ACC112 (cell line): ENCODE results near the gene MYLK.
A peak's percentile ranks its signal among the peaks of the same experiment; 100 is the strongest.

Experiments
- H2AFZ ChIP-seq: fragments of 200-600 bp; sonication (generic); one replicate; pipeline ENCODE4 v1.6.0; 2017; ENCODE audit warnings: antibody characterized with exemption, low read length; ENCODE audit not compliant: unreplicated experiment
- H3K27ac ChIP-seq: fragments of 200-600 bp; sonication (generic); 2 replicates; pipeline ENCODE4 v1.5.1; 2014; ENCODE audit warnings: low read depth, mild to moderate bottlenecking, antibody characterized with exemption, low read length, moderate library complexity
- H3K27me3 ChIP-seq: fragments of 200-600 bp; sonication (generic); 2 replicates; pipeline ENCODE4 v1.6.1; 2014; ENCODE audit warnings: mild to moderate bottlenecking, antibody characterized with exemption, low read length, moderate library complexity, mixed read lengths; ENCODE audit not compliant: insufficient read depth
- H3K36me3 ChIP-seq: fragments of 200-600 bp; sonication (generic); 2 replicates; pipeline ENCODE4 v1.6.1; 2016; ENCODE audit warnings: mild to moderate bottlenecking, antibody characterized with exemption, low read length, moderate library complexity, mixed read lengths; ENCODE audit not compliant: insufficient read depth
- H3K4me1 ChIP-seq: fragments of 200-600 bp; sonication (generic); one replicate; pipeline ENCODE4 v1.6.1; 2016; ENCODE audit warnings: low read length, mixed read lengths; ENCODE audit not compliant: insufficient read depth, unreplicated experiment, control insufficient read depth
- H3K4me3 ChIP-seq: fragments of 200-600 bp; sonication (generic); 2 replicates; pipeline ENCODE4 v1.5.1; 2014; ENCODE audit warnings: mild to moderate bottlenecking, low read depth, low read length
- H3K79me2 ChIP-seq: fragments of 200-600 bp; sonication (generic); one replicate; pipeline ENCODE4 v1.6.0; 2016; ENCODE audit warnings: low read length; ENCODE audit not compliant: control insufficient read depth, unreplicated experiment, insufficient read depth

The MYLK gene, protein sequence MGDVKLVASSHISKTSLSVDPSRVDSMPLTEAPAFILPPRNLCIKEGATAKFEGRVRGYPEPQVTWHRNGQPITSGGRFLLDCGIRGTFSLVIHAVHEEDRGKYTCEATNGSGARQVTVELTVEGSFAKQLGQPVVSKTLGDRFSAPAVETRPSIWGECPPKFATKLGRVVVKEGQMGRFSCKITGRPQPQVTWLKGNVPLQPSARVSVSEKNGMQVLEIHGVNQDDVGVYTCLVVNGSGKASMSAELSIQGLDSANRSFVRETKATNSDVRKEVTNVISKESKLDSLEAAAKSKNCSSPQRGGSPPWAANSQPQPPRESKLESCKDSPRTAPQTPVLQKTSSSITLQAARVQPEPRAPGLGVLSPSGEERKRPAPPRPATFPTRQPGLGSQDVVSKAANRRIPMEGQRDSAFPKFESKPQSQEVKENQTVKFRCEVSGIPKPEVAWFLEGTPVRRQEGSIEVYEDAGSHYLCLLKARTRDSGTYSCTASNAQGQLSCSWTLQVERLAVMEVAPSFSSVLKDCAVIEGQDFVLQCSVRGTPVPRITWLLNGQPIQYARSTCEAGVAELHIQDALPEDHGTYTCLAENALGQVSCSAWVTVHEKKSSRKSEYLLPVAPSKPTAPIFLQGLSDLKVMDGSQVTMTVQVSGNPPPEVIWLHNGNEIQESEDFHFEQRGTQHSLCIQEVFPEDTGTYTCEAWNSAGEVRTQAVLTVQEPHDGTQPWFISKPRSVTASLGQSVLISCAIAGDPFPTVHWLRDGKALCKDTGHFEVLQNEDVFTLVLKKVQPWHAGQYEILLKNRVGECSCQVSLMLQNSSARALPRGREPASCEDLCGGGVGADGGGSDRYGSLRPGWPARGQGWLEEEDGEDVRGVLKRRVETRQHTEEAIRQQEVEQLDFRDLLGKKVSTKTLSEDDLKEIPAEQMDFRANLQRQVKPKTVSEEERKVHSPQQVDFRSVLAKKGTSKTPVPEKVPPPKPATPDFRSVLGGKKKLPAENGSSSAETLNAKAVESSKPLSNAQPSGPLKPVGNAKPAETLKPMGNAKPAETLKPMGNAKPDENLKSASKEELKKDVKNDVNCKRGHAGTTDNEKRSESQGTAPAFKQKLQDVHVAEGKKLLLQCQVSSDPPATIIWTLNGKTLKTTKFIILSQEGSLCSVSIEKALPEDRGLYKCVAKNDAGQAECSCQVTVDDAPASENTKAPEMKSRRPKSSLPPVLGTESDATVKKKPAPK (N-terminal part only)

DNA sequence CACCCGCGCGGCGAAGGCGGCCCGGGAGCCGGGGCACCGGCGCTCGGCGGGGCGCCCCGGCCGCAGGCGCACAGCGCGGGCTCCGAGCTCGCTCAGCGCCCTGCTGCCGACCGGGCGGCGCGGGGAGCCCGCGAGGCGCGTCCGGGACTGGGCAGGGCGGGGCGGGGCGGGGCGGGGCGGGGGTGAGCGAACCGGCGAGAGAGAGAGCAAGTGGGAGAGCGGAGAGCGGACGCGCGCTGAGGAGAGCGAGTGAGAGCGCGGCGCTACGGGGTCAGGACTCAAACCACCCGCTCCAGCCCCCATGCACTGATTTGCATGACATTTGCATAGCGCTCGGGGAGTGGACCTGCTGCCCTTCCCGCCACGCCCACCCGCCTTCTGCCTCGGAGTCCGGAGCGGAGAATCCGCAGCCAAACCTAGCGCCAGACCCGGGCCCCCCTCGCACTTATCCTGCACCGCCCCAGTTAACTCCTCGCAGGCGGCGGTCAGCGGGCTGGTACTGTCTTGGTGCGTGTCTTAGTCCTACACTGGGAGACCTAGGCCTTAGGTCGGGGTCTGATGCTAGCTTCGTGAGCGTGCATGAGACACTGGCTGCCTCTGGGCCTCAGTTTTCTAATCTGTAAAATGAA, at the start of gene MYLK:
MYLK (minus strand) TSS at position 130 of the 629 bp plus-strand sequence. CDS start 90,491 bp downstream, outside the sequence.
- H3K4me3 ChIP-seq = peak within 1 kb of the TSS; percentile 93
- H2AFZ ChIP-seq = peak within 1 kb of the TSS; percentile 86
- no peaks in the 10 kb centered on the region for H3K36me3 ChIP-seq

DNA sequence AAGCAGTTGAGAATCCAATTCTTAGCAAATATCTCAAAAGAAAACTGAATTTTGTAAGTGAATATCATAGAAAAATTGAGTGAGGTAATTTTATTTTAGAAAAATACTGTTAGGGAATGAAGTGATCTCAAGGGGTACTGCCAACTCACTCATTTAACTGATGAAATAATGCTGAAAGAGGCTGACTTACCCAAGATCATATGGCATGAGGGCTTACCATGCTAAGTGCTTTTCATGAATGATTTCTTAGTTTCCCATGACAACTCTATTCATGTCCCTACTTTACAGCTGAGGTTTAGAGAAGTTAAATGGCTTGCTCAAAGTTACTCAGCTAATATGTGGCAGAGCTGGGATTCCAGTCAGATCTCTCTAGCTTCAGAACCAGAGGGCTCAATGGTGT, 46.3 kb upstream of the MYLK start:
- Histone ChIP-seq H3K36me3 (peaks cover 17% of the 10 kb centered on the region), H2AFZ (no peak overlapping the region), H3K4me3 (no peak overlapping the region), H3K27me3 (no peaks in the 10 kb centered on the region), H3K27ac (no peak overlapping the region), H3K4me1 (no peaks in the 10 kb centered on the region), H3K79me2 (no peaks in the 10 kb centered on the region)

More for the DNA sequence above, at the start of gene MYLK:
- peaks cover 19% of the 10 kb centered on the region for H3K27me3 ChIP-seq
- H3K4me1 ChIP-seq = no peaks in the 10 kb centered on the region
- H3K27ac ChIP-seq = no peak within 1 kb of the TSS
- no peaks in the 10 kb centered on the region for H3K79me2 ChIP-seq

DNA sequence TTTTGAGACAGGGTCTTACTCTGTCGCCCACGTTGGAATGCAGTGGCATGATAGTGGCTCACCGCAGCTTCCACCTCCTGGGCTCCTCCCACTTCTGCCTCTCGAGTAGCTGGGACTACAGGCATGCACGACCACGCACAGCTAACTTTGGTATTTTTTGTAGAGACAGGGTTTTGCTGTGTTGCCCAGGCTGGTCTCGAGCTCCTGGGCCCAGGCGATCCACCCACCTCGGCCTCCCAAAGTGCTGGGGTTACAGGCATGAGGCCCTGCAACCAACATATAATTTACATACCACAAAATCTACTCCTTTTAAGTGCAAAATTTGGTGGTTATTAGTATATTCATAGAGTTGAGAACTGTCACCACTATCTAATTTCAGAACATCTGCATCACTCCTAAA, 45.2 kb upstream of the MYLK start:
- peaks cover 17% of the 10 kb centered on the region for H3K36me3 ChIP-seq
- no peak overlapping the region for H3K4me3 ChIP-seq
- H3K27me3 ChIP-seq = no peaks in the 10 kb centered on the region
- H3K4me1 ChIP-seq = no peaks in the 10 kb centered on the region
- H3K79me2 ChIP-seq = no peaks in the 10 kb centered on the region
- H2AFZ ChIP-seq = no peak overlapping the region
- no peak overlapping the region for H3K27ac ChIP-seq

DNA sequence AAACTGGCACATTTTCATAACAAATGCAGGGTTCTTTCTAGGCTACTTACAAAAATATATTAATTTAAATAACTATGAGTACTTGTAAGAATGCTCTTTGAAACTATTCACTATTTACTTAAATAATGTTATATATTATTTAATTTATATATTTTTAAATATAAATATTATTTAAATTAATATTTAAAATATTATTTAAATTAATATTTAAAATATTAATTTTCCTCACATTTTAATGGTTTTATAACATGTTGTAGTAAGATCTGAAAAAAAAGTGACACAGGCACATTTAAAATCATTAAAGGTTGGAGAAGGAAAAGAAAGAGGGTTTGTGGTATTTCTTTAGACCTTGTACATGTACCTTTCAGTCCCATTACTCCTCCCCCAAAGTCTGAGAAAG, 42.3 kb upstream of the MYLK start:
- H3K4me3 ChIP-seq = no peak overlapping the region
- no peaks in the 10 kb centered on the region for H3K79me2 ChIP-seq
- peaks cover 36% of the 10 kb centered on the region for H3K36me3 ChIP-seq
- no peaks in the 10 kb centered on the region for H3K4me1 ChIP-seq
- H3K27ac ChIP-seq = no peak overlapping the region
- no peaks in the 10 kb centered on the region for H3K27me3 ChIP-seq
- no peak overlapping the region for H2AFZ ChIP-seq

DNA sequence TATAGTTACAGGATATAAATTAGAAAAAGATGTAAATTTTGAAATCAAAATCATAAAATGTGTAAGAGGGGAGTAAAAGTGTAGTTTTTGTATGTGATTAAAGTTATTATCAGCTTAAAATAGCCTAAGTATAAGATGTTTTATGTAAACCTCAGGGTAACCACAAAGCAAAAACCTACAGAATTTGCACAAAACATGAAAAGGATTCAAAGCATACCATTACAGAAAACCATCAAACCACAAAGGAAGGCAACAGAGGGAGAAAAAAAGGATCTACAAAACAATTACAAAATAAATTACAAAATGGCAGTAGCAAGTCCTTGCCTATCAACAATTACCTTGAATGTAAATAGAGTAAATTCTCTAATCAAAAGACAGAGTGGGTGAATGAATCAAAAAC, 36.7 kb upstream of the MYLK start:
- no peaks in the 10 kb centered on the region for H3K4me1 ChIP-seq
- peaks cover 45% of the 10 kb centered on the region for H3K36me3 ChIP-seq
- no peak overlapping the region for H3K27ac ChIP-seq

DNA sequence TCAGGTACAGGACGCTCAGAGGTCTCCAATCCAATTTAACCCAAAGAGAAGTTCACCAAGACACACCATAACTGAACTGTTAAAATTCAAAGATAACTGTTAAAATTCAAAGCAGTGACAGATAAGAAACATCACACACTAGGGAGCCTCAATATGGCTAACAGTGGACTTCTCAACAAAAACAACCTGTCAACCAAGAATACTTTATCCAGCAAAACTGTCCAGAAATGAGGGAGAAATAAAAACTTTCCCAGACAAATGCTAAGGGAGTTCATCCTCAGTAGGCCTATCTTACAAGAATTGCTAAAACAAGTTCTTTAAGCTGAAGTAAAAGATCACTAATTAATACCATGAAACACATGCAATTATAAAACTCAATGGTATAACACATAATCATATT, 36.3 kb upstream of the MYLK start:
- Histone ChIP-seq H3K27me3 (no peaks in the 10 kb centered on the region), H3K36me3 (peaks cover 45% of the 10 kb centered on the region)

More for the DNA sequence above, 36.7 kb upstream of the MYLK start:
- no peaks in the 10 kb centered on the region for H3K27me3 ChIP-seq
- H3K4me3 ChIP-seq = no peak overlapping the region
- H3K79me2 ChIP-seq = no peaks in the 10 kb centered on the region
- H2AFZ ChIP-seq = no peak overlapping the region

DNA sequence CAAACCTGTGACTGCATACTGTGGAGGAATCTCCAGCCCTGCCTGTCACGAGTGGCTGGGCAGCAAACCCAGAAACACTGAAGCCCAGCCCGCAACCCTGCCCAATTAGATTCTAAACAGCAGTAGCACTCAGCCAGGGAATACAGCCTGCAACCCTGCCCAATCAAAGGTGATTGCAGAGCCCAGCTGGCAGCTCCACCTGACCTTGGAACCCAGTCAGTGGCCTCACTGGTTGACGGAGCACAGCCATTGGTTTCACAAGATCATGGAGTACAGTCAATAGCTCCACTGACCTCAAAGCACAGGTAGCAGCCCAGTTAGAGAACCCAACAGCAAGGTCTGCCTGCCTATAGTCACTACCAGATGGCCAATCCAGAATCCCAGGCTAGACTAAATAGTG, 35.2 kb upstream of the MYLK start:
- Histone ChIP-seq H3K79me2 (no peaks in the 10 kb centered on the region), H2AFZ (no peak overlapping the region), H3K27ac (no peak overlapping the region), H3K4me3 (no peak overlapping the region), H3K4me1 (no peaks in the 10 kb centered on the region), H3K27me3 (no peaks in the 10 kb centered on the region), H3K36me3 (peaks cover 45% of the 10 kb centered on the region)

More for the DNA sequence above, 36.3 kb upstream of the MYLK start:
- Histone ChIP-seq H3K4me3 (no peak overlapping the region), H2AFZ (no peak overlapping the region), H3K4me1 (no peaks in the 10 kb centered on the region), H3K79me2 (no peaks in the 10 kb centered on the region), H3K27ac (no peak overlapping the region)

DNA sequence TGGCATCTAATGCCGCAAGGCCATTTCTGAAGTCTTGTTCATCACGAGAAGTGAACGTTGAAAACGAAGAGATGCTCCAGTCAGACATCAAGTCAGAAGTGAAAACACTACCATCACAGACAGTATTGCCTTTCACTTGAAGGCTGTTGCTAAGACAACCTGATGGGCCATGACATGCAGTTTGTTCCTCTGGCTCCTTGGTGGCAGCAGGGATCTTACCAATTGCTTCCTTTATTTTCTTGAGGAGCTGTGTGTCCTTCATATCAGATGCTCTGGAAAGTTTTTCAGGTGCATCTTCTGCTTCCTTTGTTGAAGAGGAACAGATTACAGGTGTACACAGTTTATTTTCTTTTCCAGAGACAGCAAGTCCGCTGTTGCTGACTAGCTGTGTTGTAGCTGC, 30.7 kb upstream of the MYLK start:
- H3K4me1 ChIP-seq = no peaks in the 10 kb centered on the region
- H2AFZ ChIP-seq = no peak overlapping the region
- H3K36me3 ChIP-seq = peaks cover 3% of the 10 kb centered on the region; the same call in 1 of the 2 replicates
- H3K27ac ChIP-seq = no peak overlapping the region
- H3K4me3 ChIP-seq = no peak overlapping the region
- H3K27me3 ChIP-seq = no peaks in the 10 kb centered on the region
- no peaks in the 10 kb centered on the region for H3K79me2 ChIP-seq

DNA sequence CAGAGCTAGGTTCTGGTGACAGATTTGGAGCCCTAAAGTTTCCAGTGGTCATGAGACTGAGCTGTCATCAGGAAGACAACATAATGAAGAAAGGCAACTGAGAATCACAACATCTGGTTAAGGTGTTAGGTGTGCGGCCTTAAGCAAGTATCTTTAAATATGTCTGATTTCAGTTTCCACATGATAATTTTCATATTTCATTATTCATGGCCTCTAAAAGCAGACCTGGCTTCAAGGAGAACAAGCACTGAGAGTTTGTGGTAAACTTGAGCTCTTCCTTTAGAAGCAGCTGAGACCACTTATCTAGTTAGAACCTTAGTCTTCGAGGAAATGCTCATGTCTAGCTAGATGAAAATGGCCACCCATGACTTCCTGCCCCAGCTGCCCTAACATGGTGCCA, 25.7 kb upstream of the MYLK start:
- no peaks in the 10 kb centered on the region for H3K36me3 ChIP-seq
- no peaks in the 10 kb centered on the region for H3K79me2 ChIP-seq
- H2AFZ ChIP-seq = no peak overlapping the region
- no peaks in the 10 kb centered on the region for H3K27me3 ChIP-seq
- no peak overlapping the region for H3K27ac ChIP-seq
- no peak overlapping the region for H3K4me3 ChIP-seq
- no peaks in the 10 kb centered on the region for H3K4me1 ChIP-seq

DNA sequence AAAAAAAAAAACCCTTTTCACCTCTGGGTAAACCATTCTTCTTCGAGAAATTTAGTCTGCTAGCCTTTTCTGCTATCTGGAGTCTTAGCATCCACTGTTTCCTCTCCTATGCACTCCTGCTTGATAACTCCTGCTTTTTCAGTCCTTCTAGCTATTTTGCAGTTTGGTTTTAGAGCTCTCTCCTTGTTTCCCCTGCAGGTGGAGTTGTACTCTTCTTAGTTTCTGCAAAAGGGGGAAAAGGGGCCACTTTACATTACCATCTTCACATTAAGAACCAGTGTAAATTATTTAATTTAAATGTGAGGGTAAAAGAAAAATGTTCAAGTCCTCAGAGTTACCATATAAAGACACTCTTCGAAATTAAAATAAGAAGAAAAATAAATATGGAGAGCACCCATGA, 23.6 kb upstream of the MYLK start:
- Histone ChIP-seq H3K27ac (no peak overlapping the region), H3K4me1 (no peaks in the 10 kb centered on the region), H3K79me2 (no peaks in the 10 kb centered on the region), H3K4me3 (no peak overlapping the region), H2AFZ (no peak overlapping the region), H3K27me3 (no peaks in the 10 kb centered on the region), H3K36me3 (no peaks in the 10 kb centered on the region)
